Lower leg skin (tissue), 4 donors: ENCODE results near the gene ENPP5. TPM values are rescaled to one million over a fixed set of nuclear protein-coding genes. Genes with fewer than 3 reads are reported as not detected.
"Not testable (repeated sequence)": the region's sequence is repeated elsewhere in the genome, so short reads cannot be mapped to it uniquely, and the experiment has no call there.

Experiments used
- DNase-seq, 2 donors: peaks; one replicate each; pipeline ENCODE4 v3.0.0-alpha.2; 2019; ENCODE audit warnings: low spot score in 2 of 2
- H3K4me3 ChIP-seq: fragments of 200-600 bp; sonication (generic); 2 replicates; pipeline ENCODE4 v1.5.1; 2017; ENCODE audit warnings: mild to moderate bottlenecking, low read depth; ENCODE audit not compliant: poor library complexity, severe bottlenecking
- CTCF ChIP-seq, 3 donors: fragments of 450-650 bp; IDR thresholded peaks; one replicate each; pipeline ENCODE4 v1.5.1; 2016; ENCODE audit warnings: antibody characterized with exemption in 3 of 3, mild to moderate bottlenecking in 3 of 3, moderate library complexity in 2 of 3
- POLR2A ChIP-seq, 2 donors: fragments of 450-650 bp; IDR thresholded peaks; one replicate each; pipeline ENCODE4 v1.6.1; 2016 to 2017; ENCODE audit warnings: antibody characterized with exemption in 2 of 2, mild to moderate bottlenecking in 1 of 2, moderate library complexity in 1 of 2
- WGBS, 2 donors: methylation state at CpG; one replicate each; pipeline ENCODE4 v1.1.5; 2018; 5-methylcytosine and 5-hydroxymethylcytosine counted together
- intact Hi-C: fragments of 100-400 bp; cut with DNase I; formaldehyde crosslinking; loops from one replicate; pipeline ENCODE4 v1.15.0; 2023; ENCODE audit warnings: low total_unique reads
- total RNA-seq, 4 donors: library from RNA; depleted of rRNA; stranded (reverse); fragments of >200 nt; gene quantifications; one replicate each; pipeline ENCODE4 v1.1.0, GENCODE V29; 2016

The ENPP5 gene
- total RNA-seq, 4 donors from 2014 or later: 0.34 to 4.9 (median 2.2) TPM

DNA sequence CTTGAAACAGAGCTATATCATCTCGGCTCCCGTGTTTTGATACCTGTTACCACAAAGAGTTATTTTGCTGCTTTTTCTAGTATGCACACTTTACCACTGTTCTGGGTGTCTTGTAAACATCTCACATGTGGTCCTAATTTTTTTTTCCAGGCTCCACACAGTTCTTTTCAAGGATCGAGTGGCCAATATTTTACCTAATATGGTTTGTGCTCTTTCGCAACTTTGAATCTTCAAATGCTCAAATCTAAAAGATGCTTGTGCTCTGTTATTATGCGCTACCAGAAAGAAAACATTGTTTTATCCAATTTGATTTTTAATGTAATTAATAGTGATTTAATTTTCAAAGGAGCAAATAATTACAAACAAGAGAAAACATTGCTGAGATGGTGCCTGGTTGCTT lies 10.7 kb downstream of the ENPP5 start:
- WGBS, 2 donors: 72 to 78% methylated on average over 5 of the region's 5 CpGs

DNA sequence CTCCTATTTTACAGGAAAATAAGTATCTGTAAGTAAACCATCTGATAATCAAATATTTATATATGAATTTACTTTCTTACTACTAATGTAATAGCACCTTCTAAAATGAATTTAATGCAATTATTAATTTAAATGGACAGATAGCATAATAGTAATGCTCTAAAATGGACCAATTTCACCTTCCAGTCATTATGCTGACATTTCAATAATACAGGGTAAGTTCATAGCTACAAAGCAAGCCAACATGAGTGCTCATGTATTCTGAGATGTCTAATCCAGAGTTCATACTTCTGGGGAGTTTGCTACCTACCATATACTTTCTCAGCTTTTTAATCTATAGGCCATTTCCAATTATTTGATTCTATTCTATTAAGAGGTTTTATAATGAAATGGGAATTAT lies 11.6 kb downstream of the ENPP5 start:
- H3K4me3 ChIP-seq: no peak overlapping the region
- DNase-seq: no peak
- intact Hi-C loops: no loop called here
- TF ChIP-seq CTCF (IDR thresholded peaks at IDR 0.05) (no peak), POLR2A (IDR thresholded peaks at IDR 0.05) (no peak)

More for the DNA sequence above, 10.7 kb downstream of the ENPP5 start:
- no peak for DNase-seq
- no peak overlapping the region for H3K4me3 ChIP-seq
- TF ChIP-seq CTCF (IDR thresholded peaks at IDR 0.05) (no peak), POLR2A (IDR thresholded peaks at IDR 0.05) (no peak)
- intact Hi-C loops: no loop called here

GRCh38 chr6:46156701-46157100 lies 14.1 kb downstream of the ENPP5 start:
- no peak for DNase-seq
- no peak for TF ChIP-seq POLR2A (IDR thresholded peaks at IDR 0.05)
- TF ChIP-seq CTCF (IDR thresholded peaks at IDR 0.05): no peak
- intact Hi-C loops: no loop called here
- no peak overlapping the region for H3K4me3 ChIP-seq

DNA sequence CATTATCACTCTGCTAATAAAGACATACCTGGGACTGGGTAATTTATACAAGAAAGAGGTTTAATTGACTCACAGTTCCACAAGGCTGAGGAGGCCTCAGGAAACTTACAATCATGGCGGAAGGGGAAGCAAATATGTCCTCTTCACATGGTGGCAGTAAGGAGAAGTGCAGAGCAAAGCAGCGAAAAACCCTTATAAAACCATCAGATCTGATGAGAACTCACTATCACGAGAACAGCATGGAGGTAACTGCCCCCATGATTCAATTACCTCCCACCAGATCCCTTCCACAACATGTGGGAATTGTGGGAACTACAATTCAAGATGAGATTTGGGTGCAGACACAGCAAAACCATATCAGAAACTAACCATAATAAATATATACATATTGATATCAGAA lies 21.7 kb downstream of the ENPP5 start:
- DNase-seq, H3K4me3 ChIP-seq, intact Hi-C loops: not testable (repeated sequence)
- 85 to 91% methylated on average over 3 of the region's 3 CpGs for WGBS, 2 donors

- WGBS, 2 donors: 78 to 88% methylated on average over 1 of the region's 1 CpG
- no peak for TF ChIP-seq POLR2A (IDR thresholded peaks at IDR 0.05)
- no peak for TF ChIP-seq CTCF (IDR thresholded peaks at IDR 0.05)
- intact Hi-C loops: no loop called here
- H3K4me3 ChIP-seq: no peak overlapping the region
- no peak for DNase-seq
Observed at GRCh38 chr6:46144270-46144669, 26.5 kb downstream of the ENPP5 start.

GRCh38 chr6:46138281-46138680 lies 32.5 kb downstream of the ENPP5 start:
- intact Hi-C loops: no loop called here
- DNase-seq: no peak
- TF ChIP-seq CTCF (IDR thresholded peaks at IDR 0.05): no peak
- no peak for TF ChIP-seq POLR2A (IDR thresholded peaks at IDR 0.05)
- H3K4me3 ChIP-seq: no peak overlapping the region
- 75 to 92% methylated on average over 1 of the region's 1 CpG for WGBS, 2 donors
